Stimulated activated effector memory CD8-positive, alpha-beta T cell treated with anti-CD3 and anti-CD28 coated beads, Interleukin-12 subunit alpha, Interleukin-12 subunit beta, amount 100 ng/mL, for 72 hours (primary cell): Measurements from ENCODE around the gene NELL1.

Source experiments
- ATAC-seq: fragments of 150-1000 bp; cut with Tn5 transposase; 2 replicates; pipeline ENCODE4 v1.10.0; 2021
- DNase-seq, 2 donors: peaks; one replicate each; pipeline ENCODE4 v3.0.0; 2021 to 2022; ENCODE audit warnings: low spot score in 2 of 2
- H3K27ac Mint-ChIP-seq: one replicate; pipeline ENCODE4 v1.8.0; 2022; ENCODE audit warnings: mild to moderate bottlenecking, mixed read lengths
- H3K36me3 Mint-ChIP-seq: one replicate; pipeline ENCODE4 v1.8.0; 2022; ENCODE audit warnings: mild to moderate bottlenecking, mixed read lengths
- H3K4me1 Mint-ChIP-seq: one replicate; pipeline ENCODE4 v1.8.0; 2022; ENCODE audit warnings: mixed read lengths
- H3K4me3 Mint-ChIP-seq: one replicate; pipeline ENCODE4 v1.8.0; 2022; ENCODE audit warnings: mild to moderate bottlenecking, mixed read lengths
- H3K9me3 Mint-ChIP-seq: one replicate; pipeline ENCODE4 v1.8.0; 2022; ENCODE audit warnings: mixed read lengths

The NELL1 gene

GRCh38 chr11:20668844-20669819 lies at the start of gene NELL1:
NELL1 (plus strand) TSS chr11:20669586.
- Mint-ChIP-seq H3K9me3 (no peaks in the 10 kb centered on the region), H3K27ac (no peak within 1 kb of the TSS), H3K4me1 (peaks cover 12% of the 10 kb centered on the region), H3K4me3 (no peak within 1 kb of the TSS), H3K36me3 (no peaks in the 10 kb centered on the region)
- DNase-seq, result no peak
- no peak for ATAC-seq

GRCh38 chr11:20620988-20621387 lies 48.4 kb upstream of the NELL1 start:
- Mint-ChIP-seq H3K36me3 (no peaks in the 10 kb centered on the region), H3K4me3 (no peak overlapping the region), H3K9me3 (no peaks in the 10 kb centered on the region), H3K4me1 (no peaks in the 10 kb centered on the region), H3K27ac (no peak overlapping the region)
- ATAC-seq, result no peak
- no peak for DNase-seq

GRCh38 chr11:20621679-20622078 lies 47.7 kb upstream of the NELL1 start:
- no peaks in the 10 kb centered on the region for H3K4me1 Mint-ChIP-seq
- no peak for DNase-seq
- H3K4me3 Mint-ChIP-seq, result no peak overlapping the region
- H3K27ac Mint-ChIP-seq, result no peak overlapping the region
- H3K9me3 Mint-ChIP-seq, result no peaks in the 10 kb centered on the region
- ATAC-seq, result no peak
- H3K36me3 Mint-ChIP-seq, result no peaks in the 10 kb centered on the region

- no peak for ATAC-seq
- Mint-ChIP-seq H3K27ac (no peak overlapping the region), H3K36me3 (no peaks in the 10 kb centered on the region)
Observed at GRCh38 chr11:20623252-20623651, 46.1 kb upstream of the NELL1 start.

GRCh38 chr11:20626279-20626678 lies 43.1 kb upstream of the NELL1 start:
- H3K36me3 Mint-ChIP-seq, result no peaks in the 10 kb centered on the region
- no peak overlapping the region for H3K27ac Mint-ChIP-seq
- DNase-seq, result no peak
- no peak for ATAC-seq
- H3K4me3 Mint-ChIP-seq, result no peak overlapping the region
- H3K4me1 Mint-ChIP-seq, result no peaks in the 10 kb centered on the region
- H3K9me3 Mint-ChIP-seq, result no peaks in the 10 kb centered on the region

More at GRCh38 chr11:20623252-20623651, 46.1 kb upstream of the NELL1 start:
- H3K4me3 Mint-ChIP-seq, result no peak overlapping the region
- DNase-seq, result no peak
- H3K4me1 Mint-ChIP-seq, result no peaks in the 10 kb centered on the region
- no peaks in the 10 kb centered on the region for H3K9me3 Mint-ChIP-seq

- H3K9me3 Mint-ChIP-seq, result no peaks in the 10 kb centered on the region
- no peaks in the 10 kb centered on the region for H3K4me1 Mint-ChIP-seq
- no peak overlapping the region for H3K4me3 Mint-ChIP-seq
- no peaks in the 10 kb centered on the region for H3K36me3 Mint-ChIP-seq
- no peak overlapping the region for H3K27ac Mint-ChIP-seq
- ATAC-seq (no peak), DNase-seq (no peak)
Observed at GRCh38 chr11:20627026-20627425, 42.4 kb upstream of the NELL1 start.

GRCh38 chr11:20627701-20628100 lies 41.7 kb upstream of the NELL1 start:
- H3K4me1 Mint-ChIP-seq, result no peaks in the 10 kb centered on the region

GRCh38 chr11:20631519-20632168 lies 37.7 kb upstream of the NELL1 start:
- no peak overlapping the region for H3K4me3 Mint-ChIP-seq
- no peak for DNase-seq
- H3K4me1 Mint-ChIP-seq, result no peaks in the 10 kb centered on the region
- no peaks in the 10 kb centered on the region for H3K36me3 Mint-ChIP-seq
- no peak overlapping the region for H3K27ac Mint-ChIP-seq
- H3K9me3 Mint-ChIP-seq, result no peaks in the 10 kb centered on the region
- no peak for ATAC-seq

More at GRCh38 chr11:20627701-20628100, 41.7 kb upstream of the NELL1 start:
- no peak for ATAC-seq
- no peaks in the 10 kb centered on the region for H3K9me3 Mint-ChIP-seq
- no peak overlapping the region for H3K4me3 Mint-ChIP-seq
- DNase-seq, result no peak
- H3K36me3 Mint-ChIP-seq, result no peaks in the 10 kb centered on the region
- H3K27ac Mint-ChIP-seq, result no peak overlapping the region

- no peaks in the 10 kb centered on the region for H3K9me3 Mint-ChIP-seq
- H3K36me3 Mint-ChIP-seq, result no peaks in the 10 kb centered on the region
- no peaks in the 10 kb centered on the region for H3K4me1 Mint-ChIP-seq
Observed at GRCh38 chr11:20632169-20632532, 37.2 kb upstream of the NELL1 start.

GRCh38 chr11:20634044-20634443 lies 35.3 kb upstream of the NELL1 start:
- Mint-ChIP-seq H3K36me3 (no peaks in the 10 kb centered on the region), H3K4me3 (no peak overlapping the region), H3K27ac (no peak overlapping the region), H3K9me3 (no peaks in the 10 kb centered on the region), H3K4me1 (no peaks in the 10 kb centered on the region)
- DNase-seq (no peak), ATAC-seq (no peak)

More at GRCh38 chr11:20632169-20632532, 37.2 kb upstream of the NELL1 start:
- no peak overlapping the region for H3K4me3 Mint-ChIP-seq
- no peak for ATAC-seq
- no peak for DNase-seq
- H3K27ac Mint-ChIP-seq, result no peak overlapping the region

GRCh38 chr11:20634781-20635180 lies 34.6 kb upstream of the NELL1 start:
- Mint-ChIP-seq H3K4me3 (no peak overlapping the region), H3K27ac (no peak overlapping the region), H3K4me1 (no peaks in the 10 kb centered on the region), H3K9me3 (no peaks in the 10 kb centered on the region), H3K36me3 (no peaks in the 10 kb centered on the region)
- ATAC-seq (no peak), DNase-seq (no peak)

GRCh38 chr11:20638074-20638473 lies 31.3 kb upstream of the NELL1 start:
- no peak for DNase-seq
- no peaks in the 10 kb centered on the region for H3K9me3 Mint-ChIP-seq
- no peak overlapping the region for H3K27ac Mint-ChIP-seq
- no peak overlapping the region for H3K4me3 Mint-ChIP-seq
- no peaks in the 10 kb centered on the region for H3K4me1 Mint-ChIP-seq
- ATAC-seq, result no peak
- no peaks in the 10 kb centered on the region for H3K36me3 Mint-ChIP-seq

- no peak overlapping the region for H3K4me3 Mint-ChIP-seq
- ATAC-seq (no peak), DNase-seq (no peak)
- H3K4me1 Mint-ChIP-seq, result no peaks in the 10 kb centered on the region
- no peaks in the 10 kb centered on the region for H3K36me3 Mint-ChIP-seq
- no peak overlapping the region for H3K27ac Mint-ChIP-seq
- H3K9me3 Mint-ChIP-seq, result no peaks in the 10 kb centered on the region
Observed at GRCh38 chr11:20639688-20640087, 29.7 kb upstream of the NELL1 start.

GRCh38 chr11:20640401-20640800 lies 29.0 kb upstream of the NELL1 start:
- Mint-ChIP-seq H3K36me3 (no peaks in the 10 kb centered on the region), H3K4me3 (no peak overlapping the region), H3K4me1 (no peaks in the 10 kb centered on the region), H3K9me3 (no peaks in the 10 kb centered on the region), H3K27ac (no peak overlapping the region)
- DNase-seq (no peak), ATAC-seq (no peak)

GRCh38 chr11:20644360-20644759 lies 25.0 kb upstream of the NELL1 start:
- no peaks in the 10 kb centered on the region for H3K36me3 Mint-ChIP-seq
- no peak for ATAC-seq

More at GRCh38 chr11:20644360-20644759, 25.0 kb upstream of the NELL1 start:
- Mint-ChIP-seq H3K27ac (no peak overlapping the region), H3K9me3 (no peaks in the 10 kb centered on the region), H3K4me1 (no peaks in the 10 kb centered on the region), H3K4me3 (no peak overlapping the region)
- no peak for DNase-seq
